ENCODE results near the gene MLLT10.

MLLT10 gene

GRCh38 chr10:21501731-21502347 is 32.2 kb upstream of the MLLT10 start:
- DNase-seq (ENCODE audit: low read depth), result no peak
- TF ChIP-seq CTCF (IDR thresholded peaks at IDR 0.05; ENCODE audit: control insufficient read depth, extremely low read depth, insufficient read depth), result no peak
- H3K4me3 ChIP-seq (ENCODE audit: low read depth, low read length), result no peak overlapping the region

GRCh38 chr10:21502348-21502740 is 31.7 kb upstream of the MLLT10 start:
- TF ChIP-seq CTCF (IDR thresholded peaks at IDR 0.05; ENCODE audit: control insufficient read depth, extremely low read depth, insufficient read depth), result no peak
- no peak overlapping the region for H3K4me3 ChIP-seq (ENCODE audit: low read depth, low read length)
- DNase-seq (ENCODE audit: low read depth), result no peak

GRCh38 chr10:21503542-21503941 is 30.5 kb upstream of the MLLT10 start:
- TF ChIP-seq CTCF (IDR thresholded peaks at IDR 0.05; ENCODE audit: control insufficient read depth, extremely low read depth, insufficient read depth), result no peak
- no peak for DNase-seq (ENCODE audit: low read depth)
- no peak overlapping the region for H3K4me3 ChIP-seq (ENCODE audit: low read depth, low read length)

GRCh38 chr10:21505711-21506278 is 28.2 kb upstream of the MLLT10 start:
- no peak for TF ChIP-seq CTCF (IDR thresholded peaks at IDR 0.05; ENCODE audit: control insufficient read depth, extremely low read depth, insufficient read depth)
- no peak for DNase-seq (ENCODE audit: low read depth)
- H3K4me3 ChIP-seq (ENCODE audit: low read depth, low read length), result no peak overlapping the region

GRCh38 chr10:21506351-21506750 is 27.7 kb upstream of the MLLT10 start:
- DNase-seq (ENCODE audit: low read depth), result no peak
- no peak overlapping the region for H3K4me3 ChIP-seq (ENCODE audit: low read depth, low read length)
- TF ChIP-seq CTCF (IDR thresholded peaks at IDR 0.05; ENCODE audit: control insufficient read depth, extremely low read depth, insufficient read depth), result no peak

GRCh38 chr10:21507150-21507549 is 26.9 kb upstream of the MLLT10 start:
- H3K4me3 ChIP-seq (ENCODE audit: low read depth, low read length), result no peak overlapping the region
- no peak for DNase-seq (ENCODE audit: low read depth)
- no peak for TF ChIP-seq CTCF (IDR thresholded peaks at IDR 0.05; ENCODE audit: control insufficient read depth, extremely low read depth, insufficient read depth)

Measured in LNCaP clone FGC (cell line).